GM12892 (cell line): ENCODE results near the gene FAAH2.
"Not testable (repeated sequence)": the region's sequence is repeated elsewhere in the genome, so short reads cannot be mapped to it uniquely, and the experiment has no call there.

ENCODE experiments used
- POLR2AphosphoS5 ChIP-seq: IDR thresholded peaks from 2 replicates; pipeline ENCODE4 v1.6.1; 2011; ENCODE audit warnings: low read depth, low read length, control low read depth
- TAF1 ChIP-seq: IDR thresholded peaks from 2 replicates; pipeline ENCODE4 v1.6.1; 2011; ENCODE audit warnings: low read depth, mild to moderate bottlenecking, control low read depth, low read length, borderline replicate concordance

GRCh38 chrX:57394162-57394561 lies 107.7 kb downstream of the FAAH2 start:
- TF ChIP-seq TAF1, POLR2AphosphoS5: not testable (repeated sequence)
